Large intestine (tissue), 3 donors: Measurements from ENCODE around the gene PLPPR5. TPM values are rescaled to one million over a fixed set of nuclear protein-coding genes. Genes with fewer than 3 reads are reported as not detected.
"Not testable (repeated sequence)": the region's sequence is repeated elsewhere in the genome, so short reads cannot be mapped to it uniquely, and the experiment has no call there.

Experiments used
- DNase-seq, 2 donors: peaks; one replicate each; pipeline versions ENCODE4 v3.0.0 to v3.0.0-alpha.2; 2013
- H3K27ac ChIP-seq: one replicate; pipeline ENCODE4 v1.5.1; 2013; ENCODE audit warnings: low read length
- H3K27me3 ChIP-seq: 2 replicates; pipeline ENCODE4 v1.6.1; 2013; ENCODE audit warnings: low read length; ENCODE audit not compliant: control insufficient read depth, insufficient read depth
- H3K36me3 ChIP-seq: 2 replicates; pipeline ENCODE4 v1.6.1; 2013; ENCODE audit warnings: low read length; ENCODE audit not compliant: control insufficient read depth, insufficient read depth
- H3K4me1 ChIP-seq: one replicate; pipeline ENCODE4 v1.6.1; 2013; ENCODE audit warnings: low read length; ENCODE audit not compliant: control insufficient read depth, insufficient read depth
- H3K4me3 ChIP-seq: one replicate; pipeline ENCODE4 v1.5.1; 2013; ENCODE audit warnings: low read length
- H3K9me3 ChIP-seq: one replicate; pipeline ENCODE4 v1.6.1; 2013; ENCODE audit warnings: mild to moderate bottlenecking, low read depth, low read length, moderate library complexity; ENCODE audit not compliant: control insufficient read depth
- WGBS: methylation state at CpG from one replicate; pipeline ENCODE4 v1.1.5; 2013; ENCODE audit warnings: low lambda C conversion rate; ENCODE audit not compliant: insufficient coverage; 5-methylcytosine and 5-hydroxymethylcytosine counted together
- polyA plus RNA-seq: library from polyadenylated mRNA; unstranded; fragments of 120-200 nt; gene quantifications from one replicate; pipeline ENCODE4 v1.2.1, GENCODE V29; 2013

Gene PLPPR5
- polyA plus RNA-seq, 1 donor: 3.1 TPM

DNA sequence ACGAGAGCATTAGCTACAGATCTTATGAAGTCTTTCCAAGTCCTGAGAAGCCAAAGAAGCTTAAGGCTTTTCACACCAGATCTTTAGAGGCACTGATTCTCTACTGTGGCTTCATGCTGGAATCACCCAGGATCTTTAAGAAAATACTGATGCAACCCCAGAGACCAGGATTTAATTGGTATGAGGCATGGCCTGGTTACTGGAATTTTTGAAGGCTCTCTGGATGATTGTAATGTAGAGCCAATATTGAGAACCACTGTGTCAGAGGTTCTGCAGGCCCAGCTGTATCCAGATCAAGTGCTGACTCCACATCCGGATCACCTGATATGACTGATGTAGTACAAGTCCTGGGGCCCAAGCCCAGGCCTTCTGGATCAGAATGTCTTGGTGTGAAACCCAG, 105.7 kb downstream of the PLPPR5 start:
- H3K4me1 ChIP-seq: no peaks in the 10 kb centered on the region
- H3K36me3 ChIP-seq: no peaks in the 10 kb centered on the region
- DNase-seq: no peak
- H3K4me3 ChIP-seq: no peak overlapping the region
- no CpG with 5 or more reads among the region's 2 CpGs for WGBS
- H3K9me3 ChIP-seq: no peaks in the 10 kb centered on the region
- no peak overlapping the region for H3K27ac ChIP-seq
- no peaks in the 10 kb centered on the region for H3K27me3 ChIP-seq

GRCh38 chr1:98897479-98897878, 107.2 kb downstream of the PLPPR5 start:
- WGBS: 86% methylated on average over 1 of the region's 2 CpGs
- Histone ChIP-seq H3K27ac (no peak overlapping the region), H3K4me1 (no peaks in the 10 kb centered on the region), H3K27me3 (no peaks in the 10 kb centered on the region), H3K36me3 (no peaks in the 10 kb centered on the region), H3K4me3 (no peak overlapping the region), H3K9me3 (no peaks in the 10 kb centered on the region)
- DNase-seq: no peak

GRCh38 chr1:98896711-98897445, 107.8 kb downstream of the PLPPR5 start:
- Histone ChIP-seq H3K4me1 (no peaks in the 10 kb centered on the region), H3K27ac (no peak overlapping the region), H3K36me3 (no peaks in the 10 kb centered on the region), H3K9me3 (no peaks in the 10 kb centered on the region), H3K27me3 (no peaks in the 10 kb centered on the region), H3K4me3 (no peak overlapping the region)
- no peak for DNase-seq
- no CpG with 5 or more reads among the region's 6 CpGs for WGBS

GRCh38 chr1:98893371-98893770, 111.3 kb downstream of the PLPPR5 start:
- Histone ChIP-seq H3K4me3 (no peak overlapping the region), H3K9me3 (no peaks in the 10 kb centered on the region), H3K36me3 (no peaks in the 10 kb centered on the region), H3K27me3 (no peaks in the 10 kb centered on the region), H3K27ac (no peak overlapping the region), H3K4me1 (no peaks in the 10 kb centered on the region)
- no peak for DNase-seq
- 100% methylated on average over 2 of the region's 2 CpGs for WGBS

DNA sequence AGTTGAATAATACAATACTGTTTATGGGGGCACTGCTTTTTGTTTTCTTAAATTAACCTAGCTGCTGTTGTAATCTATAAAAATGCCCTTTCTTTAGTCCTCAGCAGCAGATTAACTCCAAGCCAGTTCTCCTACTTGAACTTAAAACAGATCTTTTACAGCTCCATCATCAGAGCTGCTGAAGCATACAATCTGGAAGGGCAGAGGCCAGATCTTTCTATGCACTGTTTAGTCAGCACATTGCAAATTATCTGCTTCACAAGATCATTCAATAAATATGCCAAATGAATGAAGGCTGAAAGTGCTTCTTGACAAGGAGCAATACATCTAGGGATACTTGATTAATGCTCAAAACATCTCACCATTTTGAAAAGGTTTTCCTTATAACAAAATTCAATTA, 115.8 kb downstream of the PLPPR5 start:
- H3K9me3 ChIP-seq: no peaks in the 10 kb centered on the region
- H3K27ac ChIP-seq: no peak overlapping the region
- no peaks in the 10 kb centered on the region for H3K36me3 ChIP-seq
- H3K4me1 ChIP-seq: no peaks in the 10 kb centered on the region
- no peak for DNase-seq
- no peak overlapping the region for H3K4me3 ChIP-seq
- no peaks in the 10 kb centered on the region for H3K27me3 ChIP-seq

- WGBS: no CpG with 5 or more reads among the region's 1 CpG
- no peak overlapping the region for H3K27ac ChIP-seq
- H3K27me3 ChIP-seq: no peaks in the 10 kb centered on the region
- no peaks in the 10 kb centered on the region for H3K36me3 ChIP-seq
- no peaks in the 10 kb centered on the region for H3K9me3 ChIP-seq
- no peak for DNase-seq
- H3K4me1 ChIP-seq: no peaks in the 10 kb centered on the region
- no peak overlapping the region for H3K4me3 ChIP-seq
These were observed 117.2 kb downstream of the PLPPR5 start for GRCh38 chr1:98887507-98887906.

DNA sequence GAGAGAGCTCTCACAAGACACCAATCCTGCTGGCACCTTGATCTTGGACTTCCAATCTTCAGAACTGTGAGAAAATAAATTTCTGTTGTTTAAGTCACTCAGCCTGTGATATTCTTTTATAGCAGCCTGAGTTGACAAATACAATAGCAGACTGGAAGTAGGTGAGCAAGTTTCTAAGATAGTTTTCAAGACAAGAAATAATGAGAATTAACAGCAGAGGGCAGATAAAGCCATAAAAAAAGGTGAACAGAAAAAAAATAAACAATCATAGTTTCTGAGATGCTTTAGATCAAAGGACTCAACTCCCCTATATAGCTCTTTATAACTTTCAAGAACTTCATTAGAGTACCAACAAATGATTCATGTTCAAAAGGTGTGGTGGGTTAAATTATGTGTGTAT, 119.8 kb downstream of the PLPPR5 start:
- no peaks in the 10 kb centered on the region for H3K27me3 ChIP-seq
- H3K36me3 ChIP-seq: no peaks in the 10 kb centered on the region
- no peak for DNase-seq
- no peak overlapping the region for H3K4me3 ChIP-seq
- no peaks in the 10 kb centered on the region for H3K9me3 ChIP-seq
- no peaks in the 10 kb centered on the region for H3K4me1 ChIP-seq
- no peak overlapping the region for H3K27ac ChIP-seq

GRCh38 chr1:98881901-98882300, 122.8 kb downstream of the PLPPR5 start:
- no peaks in the 10 kb centered on the region for H3K4me1 ChIP-seq
- H3K36me3 ChIP-seq: no peaks in the 10 kb centered on the region
- H3K9me3 ChIP-seq: no peaks in the 10 kb centered on the region
- DNase-seq: no peak
- no peak overlapping the region for H3K27ac ChIP-seq
- no peaks in the 10 kb centered on the region for H3K27me3 ChIP-seq
- WGBS: 100% methylated on average over 1 of the region's 4 CpGs
- H3K4me3 ChIP-seq: no peak overlapping the region

- not testable (repeated sequence) for H3K27me3 ChIP-seq, H3K9me3 ChIP-seq, H3K36me3 ChIP-seq, H3K27ac ChIP-seq, H3K4me3 ChIP-seq, H3K4me1 ChIP-seq, DNase-seq
- WGBS: no CpG with 5 or more reads among the region's 11 CpGs
These were observed 123.4 kb downstream of the PLPPR5 start for GRCh38 chr1:98881234-98881633.

GRCh38 chr1:98874828-98875227, 129.8 kb downstream of the PLPPR5 start:
- Histone ChIP-seq H3K4me3 (no peak overlapping the region), H3K36me3 (no peaks in the 10 kb centered on the region), H3K27me3 (no peaks in the 10 kb centered on the region), H3K27ac (no peak overlapping the region), H3K4me1 (no peaks in the 10 kb centered on the region), H3K9me3 (no peaks in the 10 kb centered on the region)
- DNase-seq: no peak
- no CpG with 5 or more reads among the region's 2 CpGs for WGBS
